Activated CD8-positive, alpha-beta memory T cell treated with anti-CD3 and anti-CD28 coated beads, Interleukin-2, amount 50 U/mL, for 24 hours (primary cell): ENCODE results near the gene PCDH9.
"Not testable (repeated sequence)": the region's sequence is repeated elsewhere in the genome, so short reads cannot be mapped to it uniquely, and the experiment has no call there.

Experiments used
- DNase-seq: peaks from one replicate; pipeline ENCODE4 v3.0.0-alpha.2; 2020; ENCODE audit errors: extremely low read depth

Gene PCDH9

DNA sequence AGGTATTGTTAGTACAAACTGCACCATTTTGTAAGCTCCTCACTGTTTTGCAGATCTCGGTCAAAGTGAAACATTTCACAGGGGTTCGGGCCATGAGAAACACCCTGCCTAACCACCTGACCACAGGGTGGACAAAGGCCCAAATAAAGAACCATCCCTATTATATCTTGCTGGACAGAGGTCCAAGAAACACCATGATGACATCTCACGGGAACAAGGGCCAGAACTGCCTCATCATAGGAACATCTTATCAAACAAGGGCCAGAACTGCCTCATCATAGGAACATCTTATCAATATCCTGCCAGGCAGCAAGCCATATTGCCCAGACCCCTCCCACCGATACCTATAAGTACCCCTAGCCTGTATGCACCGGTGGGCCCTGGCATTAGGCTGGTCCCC lies 99.7 kb downstream of the PCDH9 start:
- no peak for DNase-seq

DNA sequence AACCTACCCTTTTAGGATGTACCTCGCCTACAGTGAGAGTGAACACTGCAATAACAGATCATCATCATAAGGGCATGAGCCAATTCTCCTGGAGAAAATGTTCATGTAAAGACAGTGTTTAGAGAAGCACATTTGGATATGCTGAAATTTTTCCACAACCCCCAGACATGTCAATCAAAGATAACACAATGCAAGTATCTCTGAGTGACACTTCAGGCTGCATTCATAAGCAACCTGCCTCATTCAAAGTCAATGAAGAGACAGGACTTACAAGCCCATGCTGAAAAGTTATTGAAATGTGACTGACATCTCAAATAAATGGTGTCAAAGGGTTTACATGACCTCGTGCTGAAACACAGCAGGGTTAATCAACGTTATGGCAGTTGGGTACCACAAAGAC lies 102.0 kb downstream of the PCDH9 start:
- DNase-seq, result no peak

DNA sequence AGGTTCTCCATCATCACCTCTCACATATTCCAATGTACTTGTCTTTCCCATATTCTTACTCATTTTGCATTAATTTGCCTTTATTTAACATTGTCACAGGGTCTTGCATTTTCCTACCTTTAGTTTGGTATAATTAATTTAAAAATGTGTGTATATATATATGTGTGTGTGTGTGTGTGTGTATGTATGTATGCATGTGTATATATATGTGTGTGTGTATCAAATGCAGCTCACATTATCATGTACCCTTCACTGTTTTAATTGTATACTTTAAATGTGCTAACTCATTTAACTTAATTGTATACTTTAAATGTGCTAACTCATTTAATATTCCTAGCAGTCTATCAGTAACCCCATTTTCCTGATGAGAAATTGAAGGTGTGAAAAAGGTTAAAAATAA lies 104.5 kb downstream of the PCDH9 start:
- DNase-seq, result no peak

DNA sequence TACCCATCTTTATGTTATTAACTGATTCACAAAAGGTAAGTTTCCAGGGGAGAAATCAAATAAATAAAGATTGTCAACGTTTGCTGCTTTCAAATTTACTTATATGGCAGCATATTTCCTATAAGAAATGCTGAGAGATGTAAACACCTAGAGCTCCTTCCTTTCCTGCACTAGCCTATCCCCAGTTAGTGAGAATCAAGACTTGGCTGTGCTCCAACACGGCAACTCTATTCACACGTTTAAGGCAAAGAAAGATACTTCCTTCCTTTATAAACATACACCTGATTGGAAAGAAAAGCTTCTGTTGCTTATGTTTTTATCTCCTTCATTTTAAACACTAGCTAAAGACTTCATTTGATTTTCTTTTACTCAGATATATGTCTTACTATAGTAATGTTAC lies 107.0 kb downstream of the PCDH9 start:
- DNase-seq, result no peak

DNA sequence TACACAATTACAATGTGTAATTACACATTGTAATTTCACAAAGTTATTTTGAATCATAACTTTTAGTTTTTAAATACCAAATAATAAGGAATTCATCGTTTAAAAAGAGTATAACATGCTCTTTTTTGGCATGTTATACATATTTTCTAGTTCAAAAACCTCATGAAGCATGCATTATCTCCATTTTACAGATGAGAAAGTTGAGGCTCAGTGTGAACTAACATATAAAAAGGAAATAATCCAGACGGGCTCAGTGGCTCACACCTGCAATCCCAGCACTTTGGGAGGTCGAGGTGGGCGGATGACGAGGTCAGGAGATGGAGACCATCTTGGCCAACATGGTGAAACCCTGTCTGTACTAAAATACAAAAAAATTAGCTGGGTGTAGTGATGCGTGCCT lies 107.9 kb downstream of the PCDH9 start:
- no peak for DNase-seq

DNA sequence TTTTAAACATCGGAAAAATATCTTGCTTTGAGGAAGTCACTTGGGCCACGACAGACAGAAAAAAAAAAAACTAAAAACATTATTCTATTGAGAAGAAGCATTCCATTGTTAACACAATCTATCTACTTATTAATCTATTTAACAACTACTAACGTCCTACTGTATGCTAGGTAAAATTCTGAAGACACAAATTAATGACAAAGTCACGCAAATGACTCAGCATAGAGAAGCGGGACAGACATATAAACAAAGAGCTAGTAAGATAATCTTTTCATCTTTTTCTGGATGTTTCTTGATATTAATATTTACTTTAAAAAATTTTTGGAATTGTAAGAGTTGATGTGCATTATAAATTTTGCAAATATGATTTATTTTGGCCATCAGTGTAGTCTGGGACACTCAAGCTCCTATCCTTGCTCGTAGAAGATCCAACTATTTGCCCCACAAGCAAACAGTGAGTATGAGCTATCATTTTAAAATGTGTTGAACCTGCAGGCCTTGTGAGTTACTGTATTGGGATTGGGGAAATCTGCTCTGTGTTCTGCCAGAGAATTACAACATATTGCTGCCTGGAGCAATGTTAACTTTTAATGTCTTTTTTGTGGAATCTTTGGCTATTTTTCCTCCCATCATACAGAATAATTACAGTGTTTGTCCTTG lies 109.1 kb downstream of the PCDH9 start:
- no peak for DNase-seq

DNA sequence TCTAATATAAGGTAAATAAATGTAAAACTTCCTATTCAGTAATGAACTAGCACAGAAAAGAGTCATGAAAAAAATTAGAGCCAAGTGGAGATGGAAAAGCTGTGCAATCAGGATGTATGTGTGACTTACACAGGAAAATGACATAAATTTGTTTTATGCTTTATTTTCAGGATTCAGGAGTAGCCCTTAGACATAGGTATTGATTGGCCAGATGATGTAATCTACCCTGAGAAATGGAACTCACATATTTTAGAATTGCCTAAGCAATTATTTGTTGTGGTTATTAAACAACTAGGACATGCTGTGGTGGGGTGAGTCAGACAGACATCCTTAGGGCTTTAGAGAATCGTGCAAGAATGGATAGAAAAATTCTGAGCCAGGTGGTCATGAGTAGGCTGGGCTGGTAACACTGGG lies 110.6 kb downstream of the PCDH9 start:
- DNase-seq, result no peak

DNA sequence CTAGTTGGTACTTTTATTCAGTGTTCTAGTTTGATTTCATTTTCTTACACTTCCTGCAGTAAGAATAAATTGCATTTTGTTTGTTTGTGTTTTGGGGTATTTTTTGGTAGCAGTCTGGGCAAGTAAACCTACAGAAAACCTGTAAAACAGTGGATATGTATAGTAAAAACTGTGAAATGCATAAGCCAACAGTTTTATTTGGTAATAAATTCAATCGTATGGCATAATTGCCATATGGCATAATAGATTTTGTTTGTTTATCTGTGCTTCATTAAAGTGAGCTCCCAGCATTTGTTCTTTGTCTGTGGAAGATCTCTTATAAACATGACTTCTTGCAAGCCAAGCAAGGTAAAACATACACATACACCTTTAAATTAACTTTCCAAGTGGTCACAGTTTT lies 111.9 kb downstream of the PCDH9 start:
- DNase-seq, result no peak

DNA sequence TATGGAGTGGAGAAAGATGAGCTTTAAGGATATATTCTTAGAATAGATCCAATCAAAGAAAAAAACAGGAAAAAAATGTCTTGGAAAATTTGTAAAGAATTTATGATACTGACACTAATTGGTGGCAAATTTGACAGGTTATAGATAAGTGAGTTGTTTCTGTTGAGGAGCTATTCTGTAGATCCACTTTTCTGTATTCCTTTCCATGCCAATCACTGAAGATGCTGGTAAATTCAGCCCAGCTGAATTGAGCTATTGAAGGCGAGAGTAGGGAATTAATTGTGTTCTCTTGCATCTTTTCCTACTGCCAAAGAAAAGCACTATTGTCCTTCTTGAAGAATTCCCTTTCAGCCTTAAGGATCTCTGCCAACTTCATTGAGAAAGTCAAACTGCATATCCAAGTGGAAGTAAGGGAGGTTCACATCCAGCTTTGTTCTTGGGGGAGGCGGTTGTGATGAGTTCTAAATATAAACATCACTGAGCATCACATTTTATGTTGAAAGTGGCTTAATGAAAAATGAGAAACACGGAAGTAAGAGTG lies 113.1 kb downstream of the PCDH9 start:
- DNase-seq, result no peak

DNA sequence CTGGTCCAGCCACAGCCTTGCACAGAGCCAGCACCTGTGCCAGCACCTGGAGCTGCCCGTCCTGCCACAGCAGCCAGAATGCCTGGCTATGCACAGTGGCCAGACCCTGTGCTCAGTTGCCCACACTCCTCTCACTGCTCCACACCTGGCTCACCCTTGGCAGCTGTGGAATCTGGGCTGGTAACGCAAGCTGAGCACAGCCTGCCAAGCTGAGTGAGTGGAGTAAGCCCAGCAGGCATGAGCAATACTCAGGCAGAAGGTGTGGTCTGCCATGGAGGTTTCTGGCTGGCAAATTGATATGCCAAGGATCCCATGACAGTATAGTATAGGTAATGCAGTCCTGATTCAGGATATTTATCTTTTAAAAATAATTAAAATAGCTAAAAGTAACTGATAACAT lies 122.2 kb downstream of the PCDH9 start:
- DNase-seq, result no peak

DNA sequence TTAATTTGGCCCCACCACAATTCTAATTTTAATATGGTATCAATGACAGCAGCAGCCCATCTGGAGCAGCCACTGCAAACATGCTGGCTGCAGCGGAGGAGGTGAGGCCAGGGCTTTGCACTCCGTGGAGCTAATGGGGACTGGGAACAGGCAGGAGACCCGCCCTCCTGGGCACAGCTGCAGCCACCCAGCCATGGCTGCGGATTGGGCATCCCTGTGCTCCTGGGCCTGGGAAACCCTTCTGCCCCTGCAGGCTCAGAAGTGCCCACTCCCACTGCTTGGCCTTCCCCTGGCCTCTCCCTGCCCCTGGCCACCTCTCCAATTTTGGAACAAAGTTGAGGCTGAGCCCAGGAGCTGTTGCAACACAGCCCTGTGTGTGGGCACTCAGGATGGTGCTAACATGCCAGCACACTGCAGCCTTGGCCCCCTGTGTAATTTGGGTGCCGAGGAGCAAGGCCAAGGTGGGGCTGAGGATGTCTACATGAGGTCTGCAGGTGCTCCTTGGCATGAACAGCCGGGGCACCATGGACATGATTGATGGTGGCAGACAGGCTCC lies 123.6 kb downstream of the PCDH9 start:
- DNase-seq, result no peak

DNA sequence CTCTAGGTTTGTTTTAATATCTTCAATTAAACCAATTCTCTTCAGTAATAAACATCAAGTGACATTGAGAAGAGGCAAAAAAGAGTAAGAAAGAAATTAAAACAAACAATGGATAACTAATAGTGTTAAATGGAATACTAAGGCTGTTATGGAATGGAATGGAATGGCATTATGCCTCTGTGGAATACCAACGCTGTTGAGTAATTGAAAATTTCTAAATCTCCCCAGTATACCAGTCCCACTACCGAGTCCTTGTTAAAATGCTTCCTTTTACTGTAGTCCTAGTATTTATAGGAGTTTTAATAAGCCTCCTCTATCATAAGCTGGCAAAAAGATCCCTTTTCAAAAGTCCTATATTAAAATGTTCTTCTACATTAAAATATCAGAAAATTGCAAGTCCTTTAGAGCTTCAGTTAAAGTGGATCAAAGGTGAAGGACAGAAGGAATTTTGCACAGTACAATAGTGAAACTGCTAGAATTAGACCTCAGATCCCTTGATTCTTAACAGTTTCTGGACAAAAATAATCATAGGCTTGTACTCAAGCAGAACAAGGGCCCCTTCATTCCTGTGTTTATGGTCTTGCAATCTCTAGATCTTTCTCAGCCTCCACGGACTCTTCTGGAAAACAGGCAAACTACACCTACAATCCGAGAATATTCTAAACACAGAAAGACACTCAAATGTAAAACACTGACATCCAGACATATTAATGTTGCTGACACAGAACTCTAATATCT lies 128.2 kb downstream of the PCDH9 start:
- no peak for DNase-seq

DNA sequence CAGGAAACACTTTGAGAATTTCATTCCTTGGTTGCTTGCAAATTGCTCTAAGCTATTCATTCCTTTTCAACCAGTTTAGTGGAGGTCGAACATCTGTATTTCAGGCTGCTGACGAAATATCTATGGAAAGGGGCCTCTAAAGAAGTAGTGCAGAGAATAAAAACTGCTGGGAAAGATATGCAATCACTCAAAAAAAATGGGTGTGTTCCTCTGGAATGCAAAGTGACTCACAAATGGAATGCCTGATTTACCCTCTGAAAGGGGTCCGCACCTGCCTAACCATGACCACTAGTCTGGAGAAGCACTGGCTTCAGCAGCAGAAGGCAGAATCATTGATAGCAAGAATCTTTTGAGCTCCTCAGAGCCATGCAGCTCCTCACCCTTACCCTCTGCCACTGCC lies 129.4 kb downstream of the PCDH9 start:
- DNase-seq, result no peak

DNA sequence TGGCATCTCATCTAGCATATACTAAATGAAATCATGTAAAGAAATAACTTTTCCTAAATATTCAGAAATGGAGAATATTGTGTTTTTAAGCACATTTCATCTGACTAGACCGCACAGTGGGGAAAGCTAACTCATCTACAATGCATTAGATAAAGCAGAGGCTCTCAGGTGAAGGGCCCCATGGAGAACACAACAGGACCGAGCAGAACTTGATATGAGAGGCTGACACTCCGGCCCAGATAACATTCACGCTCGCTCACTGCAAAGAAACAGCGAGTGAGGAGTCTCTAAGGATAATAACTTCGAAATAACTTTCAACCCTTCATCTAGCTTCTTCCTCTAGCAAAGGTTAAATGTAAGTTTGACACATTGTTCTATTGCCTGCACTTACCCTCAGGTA lies 130.6 kb downstream of the PCDH9 start:
- no peak for DNase-seq

DNA sequence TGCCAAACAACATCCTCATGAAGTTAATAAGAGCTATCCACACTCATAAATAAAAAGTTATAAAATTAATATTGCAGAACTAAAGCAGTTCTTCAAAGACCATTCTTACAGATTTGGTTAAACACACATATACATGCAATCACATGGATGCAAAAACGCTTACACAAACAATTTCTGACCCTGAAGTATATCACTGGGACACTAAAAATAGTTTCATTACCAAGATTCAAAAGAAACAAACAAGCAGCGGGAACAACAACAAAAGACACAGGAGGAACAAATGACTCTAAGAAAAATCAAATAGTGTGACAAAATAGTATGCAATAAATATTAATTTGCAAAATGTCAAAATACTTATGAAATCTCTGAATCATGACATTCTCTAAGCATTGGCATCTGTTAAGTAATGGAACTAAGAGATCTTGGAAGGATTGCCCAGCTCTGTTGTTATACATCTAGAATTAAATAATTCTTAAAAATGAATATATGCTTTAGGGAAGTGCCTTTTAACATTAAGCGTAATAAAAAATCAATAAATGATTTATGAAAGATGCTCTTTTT lies 132.2 kb downstream of the PCDH9 start:
- no peak for DNase-seq

DNA sequence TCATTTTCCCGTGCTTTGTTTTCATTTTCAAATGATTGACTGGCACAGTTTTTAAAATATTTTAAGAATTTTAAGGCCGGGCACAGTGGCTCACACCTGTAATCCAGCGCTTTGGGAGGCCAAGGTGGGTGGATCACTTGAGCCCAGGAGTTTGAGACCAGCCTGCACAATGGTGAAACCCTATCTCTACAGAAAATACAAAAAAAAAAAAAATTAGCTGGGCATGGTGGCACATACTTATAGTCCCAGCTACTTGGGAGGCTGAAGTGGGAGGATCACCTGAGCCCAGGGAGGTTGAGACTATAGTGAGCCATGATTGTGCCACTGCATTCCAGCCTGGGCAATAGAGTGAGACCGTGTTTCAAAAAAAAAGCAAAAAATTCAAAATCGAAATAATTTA lies 133.2 kb downstream of the PCDH9 start:
- not testable (repeated sequence) for DNase-seq

DNA sequence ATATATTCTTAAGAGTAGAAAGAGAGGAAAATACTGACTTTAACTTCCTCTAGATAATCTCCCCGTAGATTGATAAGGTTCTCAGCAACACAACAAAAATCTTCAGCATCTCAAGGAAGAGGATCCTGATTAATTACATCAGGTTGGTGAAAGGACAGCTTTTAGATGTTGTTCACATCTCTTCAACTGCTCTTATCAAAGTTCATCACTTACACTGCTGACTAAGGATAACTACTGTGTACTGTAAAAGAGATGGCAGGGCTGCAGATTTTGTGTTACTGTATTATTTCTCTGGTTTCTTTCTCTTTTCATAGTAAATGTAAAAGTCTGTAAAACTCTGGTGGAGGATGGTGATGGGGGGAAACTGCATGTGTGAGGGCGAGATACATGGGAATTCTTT lies 133.7 kb downstream of the PCDH9 start:
- DNase-seq, result no peak

DNA sequence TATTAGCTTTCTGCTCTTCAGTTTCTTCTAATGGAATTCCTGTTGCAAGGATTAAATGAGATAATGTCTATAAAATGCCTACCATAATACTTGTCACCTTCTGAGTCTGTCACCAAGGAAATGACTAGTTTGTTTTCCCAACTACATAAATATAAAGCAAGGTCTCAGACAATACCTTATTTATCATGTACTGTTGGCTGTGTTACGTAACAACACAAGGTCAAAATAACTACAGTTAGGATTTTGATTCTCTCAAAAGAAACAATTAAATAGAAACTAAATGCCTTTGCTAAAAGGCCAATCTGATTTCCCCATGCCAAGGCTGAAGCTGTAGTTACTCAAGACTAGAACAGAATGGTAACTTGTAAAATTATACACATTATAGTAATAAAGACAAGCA lies 134.5 kb downstream of the PCDH9 start:
- DNase-seq, result no peak

DNA sequence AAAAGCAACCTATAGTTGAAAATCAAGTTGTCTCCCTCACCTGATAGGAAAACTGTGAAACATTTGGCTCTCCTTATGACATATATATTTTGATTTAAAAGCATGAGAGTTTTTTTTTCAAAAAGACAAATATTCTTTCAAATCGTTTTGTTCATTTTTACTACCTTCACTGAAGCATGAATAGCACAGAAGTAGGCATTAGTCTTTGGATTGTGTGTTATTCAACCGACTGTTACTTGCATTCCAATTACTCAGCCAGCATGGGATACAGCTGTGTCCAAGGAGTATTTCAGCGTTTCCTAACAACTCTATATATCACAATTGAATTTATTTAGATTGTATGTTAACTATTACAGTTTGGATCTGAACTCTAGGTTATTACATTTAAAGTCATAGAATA lies 135.2 kb downstream of the PCDH9 start:
- no peak for DNase-seq

DNA sequence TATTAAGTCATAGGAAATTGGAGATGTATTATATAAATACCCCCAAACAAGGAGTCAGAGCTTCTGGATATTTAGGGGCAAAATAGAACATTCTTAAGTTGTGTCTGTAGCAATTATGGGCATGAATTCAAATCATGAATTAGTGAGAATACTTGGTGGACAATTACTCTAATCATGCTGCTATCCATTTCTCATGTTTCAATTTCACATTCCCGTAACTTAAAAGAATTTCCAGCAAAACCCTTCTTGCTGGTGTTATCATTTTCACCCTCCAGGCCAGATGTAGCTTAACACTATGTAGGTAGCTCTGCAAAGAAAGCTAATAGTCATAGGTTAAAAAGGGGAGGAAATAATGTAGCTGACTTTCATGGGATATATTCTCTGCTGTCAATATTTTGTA lies 136.1 kb downstream of the PCDH9 start:
- DNase-seq, result no peak

DNA sequence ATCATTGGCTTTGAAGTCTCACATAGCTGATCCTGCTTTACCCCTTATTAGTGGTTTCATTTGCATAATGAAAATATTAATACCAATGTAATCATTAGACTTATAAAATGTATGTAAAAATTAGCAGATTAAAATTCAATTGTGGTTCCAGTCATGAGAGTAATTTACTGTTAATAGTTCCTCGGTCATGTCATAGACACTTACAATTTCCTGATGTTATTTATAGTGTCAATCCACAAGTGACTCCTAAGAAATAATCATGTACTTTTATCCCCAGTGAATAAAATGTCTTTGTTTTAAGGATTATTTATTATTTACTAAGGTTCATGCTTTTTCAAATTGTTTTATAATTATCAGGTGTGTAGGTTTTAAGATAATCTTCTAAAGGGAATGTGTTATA lies 138.5 kb downstream of the PCDH9 start:
- no peak for DNase-seq

DNA sequence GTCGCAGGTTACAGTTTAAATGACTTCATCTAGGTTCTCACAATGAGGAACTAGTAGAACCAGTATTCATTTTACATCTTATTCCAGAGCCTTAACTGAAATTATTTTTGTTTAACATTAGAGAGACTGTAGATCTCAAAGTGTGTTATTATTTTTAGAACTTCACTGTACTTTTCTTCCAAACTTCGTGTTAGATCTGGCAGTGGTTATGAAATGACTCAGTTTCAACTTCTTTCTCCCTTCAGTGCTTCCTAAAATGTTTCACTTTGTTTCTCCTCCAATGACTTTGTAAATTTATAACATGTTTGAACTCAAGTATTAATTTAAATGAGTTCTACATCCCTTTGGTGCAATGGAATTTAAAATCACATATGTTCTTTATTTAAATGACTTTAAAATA lies 139.3 kb downstream of the PCDH9 start:
- DNase-seq, result no peak

DNA sequence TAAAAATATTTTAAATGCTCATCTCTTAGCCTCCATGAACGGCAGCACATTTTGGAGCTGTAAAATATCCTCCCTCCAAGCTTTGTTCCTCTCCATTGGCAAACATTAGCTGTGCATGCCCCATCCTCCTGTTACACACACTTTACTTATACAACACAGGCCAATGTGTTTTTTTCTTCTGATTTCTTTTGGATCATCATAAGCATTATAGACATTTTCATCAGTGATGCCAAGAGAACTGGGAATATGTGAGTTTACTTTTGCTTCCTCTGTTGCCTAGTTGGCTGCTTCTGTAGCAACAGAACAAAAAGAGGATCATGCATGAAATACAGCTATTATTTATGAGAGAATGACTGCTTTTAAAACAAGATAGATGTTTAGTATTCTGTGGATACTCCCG lies 142.6 kb downstream of the PCDH9 start:
- no peak for DNase-seq
